ENCODE measurements around the gene OR11A1. TPM values are rescaled to one million over a fixed set of nuclear protein-coding genes. Genes with fewer than 3 reads are reported as not detected.

The OR11A1 gene
- total RNA-seq, 4 donors from 2014 or later = not detected

DNA sequence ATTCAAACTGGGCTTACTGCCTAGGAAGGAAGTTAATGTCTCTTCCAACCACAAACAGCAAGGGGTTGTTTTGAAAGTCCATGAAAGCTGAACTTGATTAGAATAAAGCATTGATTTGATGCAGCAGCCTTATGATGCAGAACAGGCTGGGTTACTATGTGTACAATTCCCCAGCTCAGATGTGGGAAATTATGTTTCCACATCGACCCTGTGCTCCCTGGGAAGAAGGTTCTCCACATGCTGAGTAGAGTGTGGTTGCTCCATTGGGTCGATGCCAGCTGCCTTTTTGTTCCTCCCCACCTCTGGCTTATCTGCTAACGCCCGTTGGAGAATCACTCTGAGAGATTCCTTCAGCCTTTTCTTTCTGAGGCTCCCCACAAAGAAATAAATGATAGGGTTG is 29.7 kb upstream of the OR11A1 start:
- H3K4me3 ChIP-seq (replicated peaks in 1 of 3) = no peak overlapping the region
- no peak overlapping the region for H3K27ac ChIP-seq
- WGBS, 2 donors = 55 to 64% methylated on average over 4 of the region's 4 CpGs
- intact Hi-C loops (cut with DNase I) = no loop called here
- H3K9me3 ChIP-seq = no peaks in the 10 kb centered on the region
- no peaks in the 10 kb centered on the region for H3K36me3 ChIP-seq
- H3K27me3 ChIP-seq = no peaks in the 10 kb centered on the region
- TF ChIP-seq POLR2A (IDR thresholded peaks at IDR 0.05) (no peak), CTCF (IDR thresholded peaks at IDR 0.05) (no peak)
- no peaks in the 10 kb centered on the region for H3K4me1 ChIP-seq
- no peak for DNase-seq

- no peaks in the 10 kb centered on the region for H3K9me3 ChIP-seq
- no peak overlapping the region for H3K27ac ChIP-seq
- no peaks in the 10 kb centered on the region for H3K27me3 ChIP-seq
- intact Hi-C loops (cut with DNase I) = no loop called here
- DNase-seq = no peak
- 75 to 77% methylated on average over 1 of the region's 1 CpG for WGBS, 2 donors
- TF ChIP-seq POLR2A (IDR thresholded peaks at IDR 0.05) (no peak), CTCF (IDR thresholded peaks at IDR 0.05) (no peak)
- no peaks in the 10 kb centered on the region for H3K4me1 ChIP-seq
- H3K4me3 ChIP-seq (replicated peaks in 1 of 3) = no peak overlapping the region
- no peaks in the 10 kb centered on the region for H3K36me3 ChIP-seq
Observed at GRCh38 chr6:29483735-29484134, 26.9 kb upstream of the OR11A1 start.

- WGBS, 2 donors = 71 to 74% methylated on average over 3 of the region's 3 CpGs
- H3K4me3 ChIP-seq (replicated peaks in 1 of 3) = no peak overlapping the region
- no peak for TF ChIP-seq CTCF (IDR thresholded peaks at IDR 0.05)
- no peak for TF ChIP-seq POLR2A (IDR thresholded peaks at IDR 0.05)
- no peak for DNase-seq
- intact Hi-C loops (cut with DNase I) = no loop called here
- no peaks in the 10 kb centered on the region for H3K36me3 ChIP-seq
- no peaks in the 10 kb centered on the region for H3K9me3 ChIP-seq
- H3K27me3 ChIP-seq = no peaks in the 10 kb centered on the region
- H3K27ac ChIP-seq = no peak overlapping the region
- H3K4me1 ChIP-seq = no peaks in the 10 kb centered on the region
Observed at GRCh38 chr6:29483186-29483585, 26.3 kb upstream of the OR11A1 start.

DNA sequence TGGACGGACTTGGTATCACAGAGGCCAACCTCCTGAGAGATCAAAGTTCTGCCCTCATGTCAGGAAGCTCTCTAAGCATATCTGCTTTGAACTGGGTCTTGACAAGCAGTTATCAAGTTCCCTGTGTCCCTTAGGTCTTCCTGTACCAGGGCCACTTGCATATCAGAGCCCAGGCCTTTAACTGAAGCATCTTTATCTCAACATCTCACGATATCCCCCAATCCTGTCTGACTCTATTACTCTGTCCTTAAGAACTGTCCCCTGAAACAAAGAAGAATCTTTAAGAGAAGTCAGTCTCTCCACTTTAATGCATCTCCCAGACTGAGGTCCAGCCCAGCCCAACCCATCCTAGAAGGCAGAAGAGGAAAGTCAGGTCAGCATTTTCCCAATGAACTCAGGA is 22.7 kb upstream of the OR11A1 start:
- Histone ChIP-seq H3K27ac (no peak overlapping the region), H3K4me1 (no peaks in the 10 kb centered on the region), H3K4me3 (replicated peaks in 1 of 3) (no peak overlapping the region), H3K27me3 (no peaks in the 10 kb centered on the region), H3K9me3 (no peaks in the 10 kb centered on the region), H3K36me3 (no peaks in the 10 kb centered on the region)
- TF ChIP-seq POLR2A (IDR thresholded peaks at IDR 0.05) = no peak
- TF ChIP-seq CTCF (IDR thresholded peaks at IDR 0.05) = no peak
- 80 to 86% methylated on average over 2 of the region's 2 CpGs for WGBS, 2 donors
- DNase-seq = no peak
- intact Hi-C loops (cut with DNase I) = no loop called here

- Histone ChIP-seq H3K4me1 (no peaks in the 10 kb centered on the region), H3K27me3 (no peaks in the 10 kb centered on the region), H3K9me3 (no peaks in the 10 kb centered on the region), H3K4me3 (replicated peaks in 1 of 3) (no peak overlapping the region), H3K36me3 (no peaks in the 10 kb centered on the region), H3K27ac (no peak overlapping the region)
- no peak for DNase-seq
- WGBS, 2 donors = 87% methylated on average over 5 of the region's 5 CpGs
- intact Hi-C loops (cut with DNase I) = no loop called here
- TF ChIP-seq CTCF (IDR thresholded peaks at IDR 0.05) (no peak), POLR2A (IDR thresholded peaks at IDR 0.05) (no peak)
Observed at GRCh38 chr6:29478740-29479139, 21.9 kb upstream of the OR11A1 start.

Measured in thyroid gland (tissue), 4 donors.